DMS153 (cell line): ENCODE measurements around the gene UBAP2L.
"Not testable (repeated sequence)": the region's sequence is repeated elsewhere in the genome, so short reads cannot be mapped to it uniquely, and the experiment has no call there.

Experiments
- DNase-seq: peaks from one replicate; lab custom pipeline; 2025; lab: John Stamatoyannopoulos, UW

UBAP2L gene

GRCh38 chr1:154198756-154199562, 21.8 kb upstream of the UBAP2L start:
- DNase-seq = peak; percentile 55

GRCh38 chr1:154199563-154199879, 21.2 kb upstream of the UBAP2L start:
- no peak for DNase-seq

GRCh38 chr1:154205778-154206177, 15.0 kb upstream of the UBAP2L start:
- not testable (repeated sequence) for DNase-seq

- peak; percentile 20 for DNase-seq
Measured at GRCh38 chr1:154206196-154206595, 14.6 kb upstream of the UBAP2L start, which contains the start of gene CFAP141. Gene CFAP141, minus strand, starts transcription at chr1:154206333. Its CDS starts 26 bp downstream, at chr1:154206307.

GRCh38 chr1:154207262-154207661, 13.5 kb upstream of the UBAP2L start:
- DNase-seq = no peak

- DNase-seq = no peak
Measured at GRCh38 chr1:154208677-154209388, 11.9 kb upstream of the UBAP2L start.

GRCh38 chr1:154212083-154212482, 8.7 kb upstream of the UBAP2L start:
- no peak for DNase-seq

GRCh38 chr1:154213274-154213673, 7.5 kb upstream of the UBAP2L start:
- DNase-seq = no peak

GRCh38 chr1:154218545-154218944, 2.2 kb upstream of the UBAP2L start:
- no peak for DNase-seq

GRCh38 chr1:154219541-154219940, 1.2 kb upstream of the UBAP2L start:
- no peak for DNase-seq

GRCh38 chr1:154220970-154221277, 169 bp downstream of the UBAP2L start:
- DNase-seq = no peak

GRCh38 chr1:154221278-154222001, 685 bp downstream of the UBAP2L start:
- DNase-seq = peak; percentile 26

GRCh38 chr1:154222518-154222917, 1.8 kb downstream of the UBAP2L start:
- DNase-seq = no peak

GRCh38 chr1:154222918-154223317, 2.2 kb downstream of the UBAP2L start:
- no peak for DNase-seq

- no peak for DNase-seq
Measured at GRCh38 chr1:154223621-154224020, 2.9 kb downstream of the UBAP2L start.

- DNase-seq = no peak
Measured at GRCh38 chr1:154225370-154225769, 4.6 kb downstream of the UBAP2L start.

GRCh38 chr1:154231112-154231511, 10.4 kb downstream of the UBAP2L start:
- DNase-seq = not testable (repeated sequence)

- DNase-seq = not testable (repeated sequence)
Measured at GRCh38 chr1:154233127-154233526, 12.4 kb downstream of the UBAP2L start.

- DNase-seq = no peak
Measured at GRCh38 chr1:154236855-154237254, 16.1 kb downstream of the UBAP2L start.

GRCh38 chr1:154237435-154237834, 16.7 kb downstream of the UBAP2L start:
- no peak for DNase-seq

GRCh38 chr1:154237880-154238506, 17.2 kb downstream of the UBAP2L start:
- DNase-seq = no peak

- DNase-seq = no peak
Measured at GRCh38 chr1:154239491-154239890, 18.7 kb downstream of the UBAP2L start.
